IPS DF 6.9 (cell line): Measurements from ENCODE around the gene CLEC9A.

ENCODE experiments used
- DNase-seq: peaks from one replicate; pipeline ENCODE4 v3.0.0-alpha.2; 2013; ENCODE audit warnings: low read depth, low spot score
- H3K27ac ChIP-seq: one replicate; pipeline ENCODE4 v1.5.1; 2013; ENCODE audit warnings: low read length, control low read depth
- H3K27me3 ChIP-seq: 2 replicates; pipeline ENCODE4 v1.6.1; 2013; ENCODE audit warnings: mild to moderate bottlenecking, low read length; ENCODE audit not compliant: control insufficient read depth, insufficient read depth
- H3K36me3 ChIP-seq: 2 replicates; pipeline ENCODE4 v1.6.1; 2013; ENCODE audit warnings: low read length; ENCODE audit not compliant: control insufficient read depth, insufficient read depth
- H3K4me1 ChIP-seq: 2 replicates; pipeline ENCODE4 v1.6.1; 2013; ENCODE audit warnings: low read length; ENCODE audit not compliant: control insufficient read depth, insufficient read depth
- H3K4me3 ChIP-seq: 2 replicates; pipeline ENCODE4 v1.5.1; 2013; ENCODE audit warnings: mild to moderate bottlenecking, low read length
- H3K9me3 ChIP-seq: 2 replicates; pipeline ENCODE4 v1.6.1; 2013; ENCODE audit warnings: low read length, inconsistent platforms; ENCODE audit not compliant: control insufficient read depth, insufficient read depth
- WGBS: extraction: QIAGEN DNeasy Blood & Tissue Kit; methylation state at CpG from one replicate; pipeline ENCODE4 v1.1.7; 2013; ENCODE audit warnings: mixed read lengths, missing lambda C conversion rate; ENCODE audit not compliant: insufficient read length, insufficient coverage; 5-methylcytosine and 5-hydroxymethylcytosine counted together

The CLEC9A gene

GRCh38 chr12:10110256-10110844 lies 79.9 kb downstream of the CLEC9A start:
- no peak for DNase-seq
- Histone ChIP-seq H3K36me3 (no peaks in the 10 kb centered on the region), H3K9me3 (no peaks in the 10 kb centered on the region), H3K27ac (no peak overlapping the region), H3K4me1 (no peaks in the 10 kb centered on the region), H3K27me3 (no peaks in the 10 kb centered on the region), H3K4me3 (no peak overlapping the region)
- no CpG with 5 or more reads among the region's 2 CpGs for whole genome bisulfite sequencing

- no peak overlapping the region for H3K27ac ChIP-seq
- no peak overlapping the region for H3K4me3 ChIP-seq
- no peaks in the 10 kb centered on the region for H3K27me3 ChIP-seq
- H3K9me3 ChIP-seq: no peaks in the 10 kb centered on the region
- DNase-seq: no peak
- WGBS: no CpG with 5 or more reads among the region's 38 CpGs
- H3K36me3 ChIP-seq: no peaks in the 10 kb centered on the region
- no peaks in the 10 kb centered on the region for H3K4me1 ChIP-seq
Measured at GRCh38 chr12:10111451-10111850, 81.0 kb downstream of the CLEC9A start.

- H3K27ac ChIP-seq: no peak overlapping the region
- no CpG with 5 or more reads among the region's 1 CpG for WGBS
- DNase-seq: no peak
Measured at GRCh38 chr12:10113075-10113474, 82.6 kb downstream of the CLEC9A start.

DNA sequence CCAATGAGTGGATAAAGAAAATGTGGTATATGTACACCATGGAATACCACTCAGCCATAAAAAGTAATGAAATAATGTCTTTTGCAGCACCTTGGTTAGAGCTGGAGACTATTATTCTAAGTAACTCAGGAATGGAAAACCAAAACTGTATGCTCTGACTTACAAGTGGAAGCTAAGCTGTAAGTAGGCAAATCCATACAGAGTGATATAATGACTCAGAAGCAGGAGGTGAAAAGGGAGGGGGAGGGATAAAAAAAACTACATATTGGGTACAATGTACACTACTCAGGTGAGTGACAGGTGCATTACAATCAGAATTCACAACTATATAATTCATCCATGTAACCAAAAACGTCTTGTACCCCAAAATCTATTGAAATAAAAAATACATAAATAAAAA lies 83.4 kb downstream of the CLEC9A start:
- H3K27me3 ChIP-seq: no peaks in the 10 kb centered on the region
- H3K4me1 ChIP-seq: no peaks in the 10 kb centered on the region
- WGBS: 100% methylated on average over 1 of the region's 1 CpG
- no peak for DNase-seq
- no peak overlapping the region for H3K4me3 ChIP-seq
- H3K27ac ChIP-seq: no peak overlapping the region
- no peaks in the 10 kb centered on the region for H3K36me3 ChIP-seq
- H3K9me3 ChIP-seq: no peaks in the 10 kb centered on the region

More at GRCh38 chr12:10113075-10113474, 82.6 kb downstream of the CLEC9A start:
- Histone ChIP-seq H3K36me3 (no peaks in the 10 kb centered on the region), H3K27me3 (no peaks in the 10 kb centered on the region), H3K4me1 (no peaks in the 10 kb centered on the region), H3K9me3 (no peaks in the 10 kb centered on the region), H3K4me3 (no peak overlapping the region)

DNA sequence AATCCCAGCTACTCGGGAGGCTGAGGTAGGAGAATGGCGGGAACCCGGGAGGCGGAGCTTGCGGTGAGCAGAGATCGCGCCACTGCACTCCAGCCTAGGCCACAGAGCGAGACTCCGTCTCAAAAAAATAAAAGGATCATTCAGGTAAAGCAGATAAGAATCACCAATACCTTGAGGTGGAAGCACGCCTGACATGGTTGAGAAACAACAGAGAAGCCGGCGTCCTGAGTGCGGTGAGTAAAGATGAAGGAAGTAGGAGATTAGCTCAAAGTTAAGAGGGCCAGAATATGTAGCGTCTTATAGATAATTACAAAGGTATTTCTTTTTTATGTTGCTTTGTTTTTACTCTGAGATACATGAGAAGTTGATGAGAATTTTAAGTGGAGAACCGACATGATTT lies 84.8 kb downstream of the CLEC9A start:
- no peaks in the 10 kb centered on the region for H3K27me3 ChIP-seq
- no peak overlapping the region for H3K4me3 ChIP-seq
- no peaks in the 10 kb centered on the region for H3K9me3 ChIP-seq
- DNase-seq: no peak
- no peaks in the 10 kb centered on the region for H3K4me1 ChIP-seq
- no peaks in the 10 kb centered on the region for H3K36me3 ChIP-seq
- no peak overlapping the region for H3K27ac ChIP-seq
- WGBS: 100% methylated on average over 1 of the region's 15 CpGs
